ENCODE measurements around the gene GAL. TPM values are rescaled to one million over a fixed set of nuclear protein-coding genes. Genes with fewer than 3 reads are reported as not detected.

The GAL gene
- total and polyA plus RNA-seq, 11 donors: 0.35 to 7.0 (median 1.0) TPM; not detected in 6

- no peak for ATAC-seq
- intact Hi-C loops (cut with DNase I): no loop called here
- no peak overlapping the region for H3K4me3 ChIP-seq
- no peaks in the 10 kb centered on the region for H3K36me3 ChIP-seq
- TF ChIP-seq POLR2A (IDR thresholded peaks at IDR 0.05): no peak
- no peak for TF ChIP-seq CTCF (IDR thresholded peaks at IDR 0.05)
- H3K27ac ChIP-seq: no peak overlapping the region
- H3K4me1 ChIP-seq: no peaks in the 10 kb centered on the region
- H3K9me3 ChIP-seq: peaks cover 0 to 20% (median 9%) of the 10 kb centered on the region in 12 donors
- DNase-seq: no peak
- H3K27me3 ChIP-seq: peaks cover 0 to 8% (median 0%) of the 10 kb centered on the region in 9 donors
- 40 to 50% (median 41%) methylated on average over 12 of the region's 12 CpGs for WGBS, 4 donors
Measured at GRCh38 chr11:68643585-68643984, 40.8 kb upstream of the GAL start.

DNA sequence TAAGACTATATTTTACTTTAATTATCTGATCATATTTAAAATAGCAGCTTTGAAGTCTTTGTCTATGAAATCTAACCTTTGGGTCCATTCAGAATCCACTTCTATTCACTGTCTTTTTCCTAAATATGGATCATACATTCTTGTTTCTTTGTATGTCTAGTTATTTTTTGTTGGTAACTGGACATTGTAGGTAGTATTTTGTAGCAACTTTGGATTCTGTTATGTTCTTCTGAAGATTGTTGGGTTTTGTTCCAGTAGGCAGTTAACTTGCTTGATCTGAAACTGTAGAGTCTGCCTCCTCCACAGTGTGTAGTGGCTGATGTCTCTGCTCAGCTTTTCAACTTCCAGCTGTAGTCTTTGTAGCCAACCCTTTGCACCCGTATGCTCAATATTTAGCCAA lies 37.5 kb upstream of the GAL start:
- H3K36me3 ChIP-seq: no peaks in the 10 kb centered on the region
- WGBS, 4 donors: 95 to 100% (median 97%) methylated on average over 1 of the region's 1 CpG
- no peaks in the 10 kb centered on the region for H3K4me1 ChIP-seq
- no peak overlapping the region for H3K4me3 ChIP-seq
- DNase-seq (no peak), ATAC-seq (no peak)
- peaks cover 0 to 20% (median 9%) of the 10 kb centered on the region in 12 donors for H3K9me3 ChIP-seq
- no peak overlapping the region for H3K27ac ChIP-seq
- TF ChIP-seq POLR2A (IDR thresholded peaks at IDR 0.05) (no peak), CTCF (IDR thresholded peaks at IDR 0.05) (no peak)
- peaks cover 0 to 28% (median 7%) of the 10 kb centered on the region in 9 donors for H3K27me3 ChIP-seq
- intact Hi-C loops (cut with DNase I): no loop called here

DNA sequence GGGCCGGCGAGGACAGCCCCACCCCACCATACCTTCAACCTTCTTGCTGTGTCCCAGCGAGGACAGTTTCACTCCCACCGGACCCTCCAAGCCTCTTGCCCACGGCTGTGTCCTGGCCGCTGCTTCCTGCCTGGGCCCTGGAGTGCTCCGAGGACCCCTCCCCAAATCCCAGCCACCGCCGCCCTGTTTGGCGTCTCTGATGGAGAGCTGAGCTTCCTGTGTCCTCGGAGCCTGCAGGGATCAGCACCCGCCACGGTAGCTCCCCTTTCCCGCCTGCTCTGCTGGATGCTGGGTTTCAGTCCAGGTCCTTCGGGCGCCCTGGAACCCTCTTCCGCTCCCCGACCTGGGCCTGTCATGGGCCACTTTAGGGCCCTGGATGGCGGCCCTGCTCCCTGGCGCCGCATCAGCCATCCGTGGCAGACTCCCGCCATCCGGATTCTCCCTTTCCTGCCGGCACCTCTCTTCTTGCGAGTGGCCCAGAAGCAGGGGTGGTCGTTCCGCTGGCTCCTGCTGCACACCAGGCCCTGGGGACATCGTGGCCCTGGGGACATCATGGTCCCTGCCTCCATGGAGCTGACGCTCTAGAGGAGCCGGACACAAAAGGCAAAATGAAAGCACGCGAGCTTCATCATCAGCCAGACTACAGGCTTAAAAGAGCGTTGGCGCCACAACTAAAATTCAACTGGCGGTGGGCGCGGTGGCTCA lies 34.3 kb upstream of the GAL start:
- Histone ChIP-seq H3K36me3 (no peaks in the 10 kb centered on the region), H3K4me1 (no peaks in the 10 kb centered on the region), H3K27ac (no peak overlapping the region), H3K27me3 (peaks cover 0 to 47% (median 7%) of the 10 kb centered on the region in 9 donors), H3K9me3 (peaks cover 0 to 24% (median 9%) of the 10 kb centered on the region in 12 donors), H3K4me3 (no peak overlapping the region)
- no peak for DNase-seq
- TF ChIP-seq CTCF (IDR thresholded peaks at IDR 0.05): no peak
- ATAC-seq: no peak
- intact Hi-C loops (cut with DNase I): no loop called here
- 62 to 74% (median 64%) methylated on average over 35 to 38 of the region's 38 CpGs for WGBS, 4 donors

DNA sequence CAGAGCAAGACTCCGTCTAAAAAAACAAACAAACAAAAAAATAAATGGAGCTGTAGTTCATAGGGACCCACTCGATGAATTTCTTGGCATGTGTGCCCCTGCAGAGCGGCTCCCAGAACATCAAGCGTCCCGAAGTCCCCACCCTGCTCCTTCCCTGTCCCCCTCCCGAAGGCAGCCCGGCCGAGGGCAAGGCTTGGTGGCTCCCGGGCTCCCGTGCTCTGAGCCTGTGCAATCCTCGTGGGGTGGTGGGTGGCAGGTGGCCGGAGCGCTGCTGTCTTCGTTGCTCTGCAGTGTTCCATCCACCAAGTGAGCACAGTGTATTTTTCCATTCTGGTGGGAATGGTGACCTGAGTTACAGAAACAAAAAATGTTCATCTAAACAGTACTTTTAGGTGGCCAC lies 33.5 kb upstream of the GAL start:
- Histone ChIP-seq H3K4me3 (no peak overlapping the region), H3K27ac (no peak overlapping the region), H3K27me3 (peaks cover 0 to 47% (median 7%) of the 10 kb centered on the region in 9 donors), H3K4me1 (no peaks in the 10 kb centered on the region), H3K9me3 (peaks cover 0 to 31% (median 11%) of the 10 kb centered on the region in 12 donors), H3K36me3 (no peaks in the 10 kb centered on the region)
- no peak for DNase-seq
- 86 to 89% (median 88%) methylated on average over 2 to 14 of the region's 14 CpGs for WGBS, 4 donors
- TF ChIP-seq POLR2A (IDR thresholded peaks at IDR 0.05): no peak
- TF ChIP-seq CTCF (IDR thresholded peaks at IDR 0.05): no peak
- intact Hi-C loops (cut with DNase I): no loop called here
- no peak for ATAC-seq

All from heart left ventricle (tissue), 16 donors.